AG04449 (cell line): ENCODE measurements around the gene AP1M1.

Source experiments
- CTCF ChIA-PET: fragments of 350-600 bp; formaldehyde crosslinking; extraction: SDS; loops from one replicate; lab custom pipeline; 2021; ENCODE audit warnings: antibody characterized with exemption; lab: Yijun Ruan, JAX
- POLR2A ChIA-PET: fragments of 400-600, 350-600 bp; formaldehyde crosslinking; extraction: SDS; loops from one replicate; lab custom pipeline; 2020; ENCODE audit warnings: antibody characterized with exemption, inconsistent platforms; lab: Yijun Ruan, JAX
- DNase-seq: peaks from one replicate; pipeline ENCODE4 v3.0.0-alpha.2; 2010; ENCODE audit warnings: low read depth, low spot score
- H3K4me3 ChIP-seq: 2 replicates; pipeline ENCODE4 v1.5.1; 2011; ENCODE audit warnings: low read depth, mild to moderate bottlenecking, control low read depth, low read length
- TF ChIP-seq, protein P1 (sequence below): IDR thresholded peaks from one replicate; pipeline ENCODE4 v1.5.1; 2011; ENCODE audit warnings: mild to moderate bottlenecking, moderate library complexity, low read length, control low read depth, inconsistent platforms; ENCODE audit not compliant: insufficient read depth; ENCODE audit errors: missing control alignments

Gene AP1M1

GRCh38 chr19:16263141-16263761 is 65.5 kb downstream of the AP1M1 start:
- CTCF ChIA-PET: interaction anchor here (0.9 to 1.3 kb wide), 3 partner anchors 9 to 124 kb away, joined by 3 to 5 read pairs (median 4); no protein-coding TSS in a partner anchor
- POLR2A ChIA-PET: interaction anchor here (0.6 kb wide), 1 partner anchor 10 kb away, joined by 4 read pairs; no protein-coding TSS in a partner anchor
- TF ChIP-seq, protein P1, sequence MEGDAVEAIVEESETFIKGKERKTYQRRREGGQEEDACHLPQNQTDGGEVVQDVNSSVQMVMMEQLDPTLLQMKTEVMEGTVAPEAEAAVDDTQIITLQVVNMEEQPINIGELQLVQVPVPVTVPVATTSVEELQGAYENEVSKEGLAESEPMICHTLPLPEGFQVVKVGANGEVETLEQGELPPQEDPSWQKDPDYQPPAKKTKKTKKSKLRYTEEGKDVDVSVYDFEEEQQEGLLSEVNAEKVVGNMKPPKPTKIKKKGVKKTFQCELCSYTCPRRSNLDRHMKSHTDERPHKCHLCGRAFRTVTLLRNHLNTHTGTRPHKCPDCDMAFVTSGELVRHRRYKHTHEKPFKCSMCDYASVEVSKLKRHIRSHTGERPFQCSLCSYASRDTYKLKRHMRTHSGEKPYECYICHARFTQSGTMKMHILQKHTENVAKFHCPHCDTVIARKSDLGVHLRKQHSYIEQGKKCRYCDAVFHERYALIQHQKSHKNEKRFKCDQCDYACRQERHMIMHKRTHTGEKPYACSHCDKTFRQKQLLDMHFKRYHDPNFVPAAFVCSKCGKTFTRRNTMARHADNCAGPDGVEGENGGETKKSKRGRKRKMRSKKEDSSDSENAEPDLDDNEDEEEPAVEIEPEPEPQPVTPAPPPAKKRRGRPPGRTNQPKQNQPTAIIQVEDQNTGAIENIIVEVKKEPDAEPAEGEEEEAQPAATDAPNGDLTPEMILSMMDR: no peak
- no peak overlapping the region for H3K4me3 ChIP-seq
- DNase-seq: no peak

DNA sequence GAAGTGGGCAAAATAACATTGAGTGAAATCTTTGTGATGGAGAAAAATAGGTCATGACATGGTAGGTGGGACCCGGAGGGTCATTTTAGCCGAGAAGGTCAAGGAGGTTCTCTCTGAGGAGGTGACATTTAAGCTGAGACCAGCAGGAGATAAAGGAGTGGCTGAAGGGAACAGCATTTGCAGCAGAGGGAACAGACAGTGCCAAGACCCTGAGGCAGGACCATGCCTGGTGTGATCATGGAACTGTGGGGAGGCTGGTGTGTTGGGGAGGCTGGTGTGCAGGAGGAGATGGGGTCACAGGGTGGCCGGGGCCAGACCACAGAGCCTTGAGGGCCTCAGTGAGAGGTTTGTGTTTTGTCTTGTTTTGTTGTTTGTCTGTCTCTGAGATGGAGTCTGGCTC is 67.5 kb downstream of the AP1M1 start:
- no peak for DNase-seq
- CTCF ChIA-PET: no interaction called here
- POLR2A ChIA-PET: no interaction called here
- H3K4me3 ChIP-seq: no peak overlapping the region
- TF ChIP-seq, protein P1: no peak

- CTCF ChIA-PET: no interaction called here
- TF ChIP-seq, protein P1: no peak
- no peak overlapping the region for H3K4me3 ChIP-seq
- DNase-seq: no peak
- POLR2A ChIA-PET: no interaction called here
Measured at GRCh38 chr19:16265890-16266585, 68.3 kb downstream of the AP1M1 start.

- TF ChIP-seq, protein P1: no peak
- POLR2A ChIA-PET: no interaction called here
- DNase-seq: no peak
- CTCF ChIA-PET: no interaction called here
- H3K4me3 ChIP-seq: no peak overlapping the region
Measured at GRCh38 chr19:16266586-16266942, 68.9 kb downstream of the AP1M1 start.

DNA sequence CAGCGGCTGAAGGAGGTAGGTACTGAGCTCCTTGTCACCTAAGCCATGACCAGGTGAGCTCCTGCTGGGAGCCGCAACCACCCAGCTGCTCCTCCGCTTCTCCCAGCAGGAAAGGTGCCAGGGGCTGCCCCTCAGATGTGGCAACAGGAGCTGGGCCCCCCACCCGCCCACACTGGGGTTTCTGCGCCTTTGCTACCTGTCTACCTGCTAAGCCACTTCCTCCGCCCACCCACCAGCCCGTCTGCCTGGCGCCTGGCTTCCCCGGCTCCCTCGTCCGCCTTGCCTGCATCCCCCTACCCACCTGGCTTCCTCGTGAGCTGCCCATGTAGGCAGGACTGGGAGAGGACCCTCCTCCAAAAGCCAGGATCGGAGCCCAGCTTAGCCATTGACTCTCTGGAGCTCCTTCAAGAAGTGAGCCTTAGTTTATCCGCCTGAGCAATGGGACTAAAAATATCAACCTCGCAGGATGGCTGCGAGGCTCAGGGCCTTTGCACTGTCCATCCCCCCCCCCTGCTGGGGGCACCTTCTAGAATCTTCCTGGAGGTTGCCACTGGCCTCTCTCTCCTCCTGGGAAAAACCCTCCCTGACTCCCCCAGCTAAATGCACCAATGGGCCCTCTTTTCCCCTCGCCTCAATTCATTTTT is 71.1 kb downstream of the AP1M1 start:
- TF ChIP-seq, protein P1: no peak
- ChIA-PET CTCF (interaction anchor here (1.0 to 3.6 kb wide), 4 partner anchors 11 to 118 kb away, joined by 3 to 18 read pairs (median 9); no protein-coding TSS in a partner anchor), POLR2A (interaction anchor here (0.8 to 1.4 kb wide), 2 partner anchors 47 to 56 kb away, joined by 3 to 5 read pairs; partner anchors contain the start of gene KLF2)
- H3K4me3 ChIP-seq: no peak overlapping the region
- no peak for DNase-seq

DNA sequence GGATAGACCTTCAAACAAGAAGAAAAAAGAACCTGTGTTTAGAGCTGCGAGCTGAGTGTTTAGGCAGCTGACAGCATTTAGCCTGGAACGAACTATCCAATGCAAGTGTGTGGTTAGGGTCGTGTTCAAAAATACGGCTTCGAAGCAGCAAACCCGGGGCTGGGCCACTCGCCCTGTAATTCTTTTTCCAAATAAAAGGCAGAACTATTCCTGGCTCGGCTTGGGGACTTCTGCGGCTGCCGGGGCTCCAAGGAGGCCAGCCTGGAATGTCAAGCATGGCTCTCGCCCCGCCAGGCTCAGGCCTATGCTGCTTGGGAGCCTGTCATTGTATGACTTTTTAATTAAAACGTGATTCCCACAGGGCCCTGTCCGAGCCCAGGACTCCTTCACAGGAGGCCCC is 75.2 kb downstream of the AP1M1 start:
- ChIA-PET CTCF (interaction anchor here (1.4 kb wide), 2 partner anchors 9 to 110 kb away, joined by 3 to 4 read pairs; no protein-coding TSS in a partner anchor), POLR2A (no interaction called here)
- TF ChIP-seq, protein P1: no peak
- no peak overlapping the region for H3K4me3 ChIP-seq
- DNase-seq: no peak
